ENCODE results near the gene NOS1AP.

NOS1AP gene

DNA sequence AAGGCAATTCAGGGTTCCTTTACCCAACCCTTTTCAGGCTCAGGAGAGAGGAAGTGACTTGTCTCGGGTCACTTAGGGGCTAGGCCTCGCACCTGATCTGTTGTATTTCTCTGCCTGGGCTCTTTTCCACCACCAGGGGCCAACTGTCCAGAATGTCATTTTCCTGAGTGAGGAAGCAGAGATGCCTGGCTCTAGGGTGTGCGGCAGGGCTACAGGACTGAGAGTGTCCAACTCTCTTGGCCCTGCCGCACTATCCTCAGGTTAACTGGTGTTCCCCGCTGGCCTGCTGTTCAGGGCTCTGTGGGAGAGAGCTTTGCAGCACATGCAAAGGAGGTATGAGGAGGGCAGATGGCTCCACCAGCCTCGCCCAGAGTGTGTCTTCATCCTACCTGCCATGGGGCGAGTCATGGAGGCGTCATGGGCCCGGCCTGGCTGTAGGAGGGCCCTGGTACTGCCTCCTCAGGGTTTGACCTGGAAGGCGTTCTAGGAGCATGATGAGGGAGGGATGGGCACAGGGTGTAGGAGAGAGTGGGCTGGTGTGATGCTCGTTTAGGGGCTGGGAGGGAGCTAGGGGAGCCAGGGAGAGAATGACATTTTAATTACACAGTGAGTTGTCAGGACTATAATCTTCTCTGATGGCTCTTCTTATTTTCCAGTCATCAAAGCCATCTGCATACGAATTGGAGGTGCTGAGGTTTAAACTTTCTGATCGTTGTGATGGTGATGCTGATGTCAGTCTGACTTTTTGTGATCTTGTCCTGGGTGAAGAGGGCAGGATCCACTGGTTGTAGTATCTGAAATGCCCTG is 128.3 kb downstream of the NOS1AP start:
- no peak for FAIRE-seq

DNA sequence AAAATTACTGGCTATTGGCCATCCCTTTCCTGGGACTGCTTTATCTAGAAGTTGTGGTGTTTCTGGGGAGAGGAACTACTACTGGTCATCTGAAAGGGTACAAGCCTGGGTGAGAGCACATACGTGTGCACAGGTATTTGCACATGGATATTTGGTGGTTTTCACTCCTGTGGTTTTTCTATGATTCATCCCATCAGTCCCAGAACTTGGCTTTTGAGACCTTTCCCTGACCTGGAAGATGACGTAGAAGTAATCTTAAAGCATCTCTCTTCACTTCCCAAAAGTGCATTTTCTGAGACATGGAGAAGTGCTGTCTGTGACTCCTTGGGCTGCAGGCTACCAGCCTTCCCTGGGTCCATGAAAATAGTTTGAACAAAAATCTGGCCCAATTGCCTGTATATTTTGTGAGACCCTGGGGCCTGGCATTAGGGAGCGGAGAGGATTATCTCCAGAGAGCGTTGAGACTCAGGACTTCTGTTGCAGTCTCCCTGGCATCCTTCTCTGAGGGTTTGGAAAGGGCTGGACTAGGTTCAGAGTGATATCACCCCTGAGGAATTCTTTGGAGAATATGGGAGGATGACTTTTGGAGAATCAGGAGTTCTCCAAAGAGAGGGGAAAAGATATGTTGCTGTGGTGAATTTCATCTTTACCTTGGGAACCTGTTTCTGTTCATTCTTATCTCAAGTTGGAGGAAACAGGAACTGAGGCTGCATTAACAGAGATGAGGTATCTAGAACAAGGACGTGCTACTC is 130.8 kb downstream of the NOS1AP start:
- no peak for FAIRE-seq

GRCh38 chr1:162201062-162201461 is 131.6 kb downstream of the NOS1AP start:
- FAIRE-seq: peak; percentile 58

- no peak for FAIRE-seq
These were observed 134.8 kb downstream of the NOS1AP start for GRCh38 chr1:162204129-162204822.

- no peak for FAIRE-seq
These were observed 135.3 kb downstream of the NOS1AP start for GRCh38 chr1:162204823-162205155.

DNA sequence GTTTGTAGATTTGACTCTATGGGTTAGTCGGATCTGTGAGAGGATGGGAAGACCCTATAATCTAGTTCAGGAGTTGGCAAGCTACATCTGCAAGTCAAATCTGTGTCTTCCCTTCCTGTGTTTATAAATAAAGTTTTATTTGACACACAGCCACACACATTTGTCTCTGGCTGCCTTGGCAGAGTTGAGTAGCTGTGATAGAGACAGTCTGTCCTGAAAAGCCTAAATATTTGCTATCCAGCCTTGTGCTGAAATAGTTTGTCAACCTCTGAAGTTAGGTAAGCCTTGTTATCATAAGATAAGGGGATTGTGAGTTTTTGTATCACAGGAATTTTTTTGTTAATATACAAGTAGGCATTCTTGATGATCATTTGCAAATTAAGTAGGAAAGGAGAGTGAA is 136.8 kb downstream of the NOS1AP start:
- FAIRE-seq: no peak

GRCh38 chr1:162206749-162207635 is 137.5 kb downstream of the NOS1AP start:
- FAIRE-seq: no peak

DNA sequence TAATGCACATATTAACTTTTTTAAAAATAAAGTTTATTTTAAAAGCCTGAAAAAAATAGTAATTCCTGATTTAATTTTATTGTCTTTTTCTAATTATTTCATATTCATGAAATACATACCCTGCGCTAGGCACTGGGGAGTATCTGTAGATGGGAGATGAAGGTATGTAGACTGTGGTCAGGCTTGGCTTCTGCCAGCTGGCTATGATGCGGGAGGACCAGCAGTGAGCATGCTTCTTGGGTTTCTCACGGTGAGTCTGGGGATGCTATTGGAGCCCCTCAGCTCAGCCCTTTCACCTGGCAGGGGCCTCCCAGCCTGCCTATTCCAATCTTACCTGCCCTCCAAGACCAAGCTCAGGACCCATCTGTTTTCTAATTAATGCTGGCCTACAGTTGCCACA is 138.4 kb downstream of the NOS1AP start:
- no peak for FAIRE-seq

DNA sequence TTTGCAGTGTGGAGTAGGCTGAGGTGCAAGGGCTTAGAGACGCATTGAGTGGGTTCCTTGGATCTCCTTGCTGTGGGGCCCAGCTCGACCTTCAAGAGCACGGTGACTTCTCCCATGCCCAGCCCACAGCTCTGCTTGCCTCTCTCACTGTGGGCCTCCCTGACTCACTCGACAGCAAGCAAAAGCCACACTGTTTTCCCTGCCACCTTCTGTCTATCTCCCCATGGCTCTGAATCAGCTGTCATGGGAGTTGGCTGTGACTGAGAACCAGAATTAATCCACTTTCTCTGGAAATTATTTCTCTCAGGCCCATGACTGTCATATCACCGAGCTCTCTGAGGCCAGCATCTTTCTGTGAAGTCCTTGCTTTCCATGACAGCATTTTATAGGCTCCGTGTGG is 140.7 kb downstream of the NOS1AP start:
- no peak for FAIRE-seq

DNA sequence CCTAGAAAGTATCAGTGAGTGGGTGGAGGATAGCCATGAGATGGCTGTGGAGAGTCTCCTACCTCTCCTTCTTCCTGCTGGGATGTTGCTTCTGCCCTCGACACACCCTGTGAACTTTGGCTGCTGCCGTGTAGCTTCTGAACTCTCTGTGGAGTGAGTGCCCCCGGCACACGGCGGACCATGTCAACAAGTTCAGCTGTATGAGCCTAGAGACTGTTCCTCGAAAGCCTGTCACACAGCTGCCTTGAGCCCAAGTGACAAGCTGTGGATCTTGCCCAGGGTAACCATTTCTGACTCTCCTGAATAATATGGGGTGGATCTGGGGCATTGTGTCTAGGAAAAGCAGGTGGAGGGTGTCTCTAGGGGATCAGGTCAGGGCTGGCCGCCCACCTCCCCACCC is 143.2 kb downstream of the NOS1AP start:
- no peak for FAIRE-seq

DNA sequence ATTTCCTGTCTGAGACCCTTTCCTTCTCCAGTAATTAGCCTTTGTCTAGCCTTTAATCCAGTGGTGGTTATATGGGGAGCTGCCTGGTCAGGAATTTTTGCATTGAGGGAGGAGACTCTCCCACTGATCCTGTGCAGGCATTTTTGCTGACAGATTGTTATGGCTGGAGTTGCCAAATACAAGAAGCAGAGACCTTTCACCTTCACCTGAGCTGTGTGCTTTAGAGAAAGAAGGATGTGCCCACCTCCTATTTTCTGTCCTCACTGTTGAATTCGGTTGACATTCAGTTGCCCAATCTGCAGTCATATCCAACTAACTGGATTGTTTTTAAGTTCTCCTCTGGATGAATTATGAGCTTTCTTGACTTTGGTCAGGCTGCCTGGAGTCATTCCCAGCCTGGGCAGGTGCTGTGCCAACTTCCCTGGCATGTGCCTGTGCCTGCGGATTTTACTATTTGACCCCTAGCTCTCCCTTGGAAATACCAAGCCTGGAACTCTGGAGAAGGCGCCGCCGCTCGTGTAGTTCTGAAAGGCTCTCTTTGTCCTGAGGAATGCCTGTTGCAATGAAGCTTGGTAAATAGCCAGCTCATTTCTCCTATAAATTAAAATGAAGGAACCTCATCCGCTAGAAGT is 143.9 kb downstream of the NOS1AP start:
- no peak for FAIRE-seq

- FAIRE-seq: no peak
These were observed 144.7 kb downstream of the NOS1AP start for GRCh38 chr1:162214202-162214601.

DNA sequence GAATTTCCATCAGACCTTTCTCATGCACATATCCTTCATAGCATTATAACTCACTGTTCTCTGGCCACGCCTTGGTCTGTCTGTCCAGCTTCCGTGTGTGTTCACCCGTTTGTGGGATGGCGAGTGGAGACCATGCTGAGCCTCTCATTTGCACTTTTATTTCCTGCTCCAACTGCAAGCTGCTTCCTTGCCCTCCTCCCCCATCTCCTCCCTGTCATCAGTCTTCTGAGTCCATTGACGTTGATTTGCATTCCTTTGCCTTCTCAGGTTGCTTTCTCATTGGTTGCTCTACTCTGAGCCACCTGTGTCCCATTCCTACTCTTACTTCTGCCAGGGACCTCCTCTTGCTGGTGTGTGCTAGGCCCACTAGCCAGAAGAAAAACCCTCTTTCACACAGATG is 146.4 kb downstream of the NOS1AP start:
- FAIRE-seq: no peak

GRCh38 chr1:162216604-162217003 is 147.1 kb downstream of the NOS1AP start:
- FAIRE-seq: no peak

DNA sequence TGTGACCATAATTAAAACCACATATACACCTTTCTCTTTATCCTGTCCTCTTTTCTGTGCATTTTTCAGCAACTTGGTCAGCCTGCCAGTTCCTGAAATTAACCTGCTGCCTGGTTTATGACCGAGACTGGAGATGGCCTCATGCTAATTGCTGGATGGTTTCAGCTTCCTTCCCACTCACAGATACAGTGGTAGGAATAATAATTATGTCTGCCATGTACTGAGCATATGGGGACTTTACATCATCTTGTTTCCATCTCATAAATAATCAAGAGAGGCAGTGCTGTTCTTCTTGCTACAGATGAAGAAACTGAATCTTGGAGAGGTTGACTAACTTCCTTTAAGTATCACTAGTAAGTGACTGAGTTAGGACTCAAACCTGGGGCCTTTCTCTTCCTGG is 148.2 kb downstream of the NOS1AP start:
- no peak for FAIRE-seq

DNA sequence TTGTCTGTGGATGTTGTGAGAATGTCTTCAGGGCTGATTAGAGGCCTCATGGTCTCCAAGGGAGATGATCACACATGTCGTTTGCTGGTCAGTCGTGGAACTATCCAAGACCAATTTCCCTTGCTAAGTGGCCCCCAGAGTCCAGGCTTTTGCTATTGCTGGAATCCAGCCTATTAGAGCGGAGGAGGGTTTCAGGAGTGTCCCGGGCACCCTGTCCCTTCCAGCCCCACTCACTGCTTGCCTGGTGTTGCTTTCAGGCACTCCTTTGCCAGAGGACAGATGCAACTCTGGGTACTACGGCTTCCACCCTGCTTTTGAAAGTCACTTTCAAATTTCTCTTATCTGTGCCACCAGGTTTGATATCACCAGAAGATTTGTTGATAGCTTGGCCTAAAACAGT is 149.1 kb downstream of the NOS1AP start:
- no peak for FAIRE-seq

DNA sequence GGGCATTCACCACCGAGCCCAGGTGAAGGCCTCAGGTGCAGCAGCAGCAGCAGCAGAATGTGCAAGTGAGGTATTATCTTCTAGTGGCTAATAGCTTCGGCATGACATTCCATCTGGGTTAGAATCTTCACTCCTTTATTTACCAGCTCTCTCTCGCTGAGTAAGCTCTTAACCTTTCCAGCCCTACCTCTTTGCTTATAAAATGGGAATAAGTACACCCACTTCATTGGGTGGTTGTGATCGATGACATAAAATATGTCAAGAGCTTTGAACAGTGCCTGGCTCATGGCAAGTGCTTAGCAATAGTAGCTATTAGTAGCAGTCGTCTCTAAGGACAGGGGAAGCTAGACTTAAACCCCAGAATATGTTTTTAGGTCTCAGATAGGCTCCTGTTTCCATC is 149.5 kb downstream of the NOS1AP start:
- FAIRE-seq: no peak

DNA sequence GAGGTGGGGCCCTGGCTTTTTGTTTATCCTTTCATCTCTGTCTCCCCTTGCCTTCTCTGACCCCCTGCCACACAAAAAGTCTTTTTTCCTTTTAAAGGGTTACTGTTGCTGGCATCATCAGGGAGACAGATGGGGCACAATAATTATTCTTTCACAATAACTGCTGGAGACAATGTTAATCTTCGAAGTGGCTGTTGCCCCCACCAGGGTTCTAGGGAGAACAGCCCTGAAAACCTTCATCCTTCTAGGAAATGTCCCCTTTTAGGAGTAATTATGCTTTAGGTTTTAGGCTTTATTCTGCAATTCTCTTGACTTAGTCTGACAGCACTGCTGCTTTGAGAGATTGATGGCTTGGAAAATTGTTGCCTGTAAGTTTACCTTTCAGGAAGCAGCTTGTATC is 150.0 kb downstream of the NOS1AP start:
- no peak for FAIRE-seq

- FAIRE-seq: no peak
These were observed 150.6 kb downstream of the NOS1AP start for GRCh38 chr1:162220009-162220539.

DNA sequence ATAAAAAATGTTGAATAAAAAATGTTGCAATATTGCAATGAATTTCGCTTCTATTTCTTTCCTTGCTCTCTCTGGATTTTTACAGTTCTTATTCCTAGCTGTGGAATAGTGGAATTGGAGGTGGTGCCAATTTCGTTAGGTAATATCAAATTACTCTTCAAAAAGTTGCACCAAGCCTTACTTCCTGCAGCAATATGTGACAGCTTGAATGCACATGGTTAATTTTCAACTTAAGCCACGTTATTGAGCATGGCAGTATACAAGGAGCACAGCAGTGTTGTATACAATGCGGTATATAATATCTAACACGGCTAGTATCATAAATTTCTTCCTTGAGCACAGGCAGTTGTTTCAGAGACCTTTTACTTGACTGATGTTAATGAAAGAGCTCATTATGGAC is 152.5 kb downstream of the NOS1AP start:
- no peak for FAIRE-seq

- no peak for FAIRE-seq
These were observed 153.2 kb downstream of the NOS1AP start for GRCh38 chr1:162222730-162223129.

GRCh38 chr1:162223488-162223887 is 154.0 kb downstream of the NOS1AP start:
- FAIRE-seq: no peak
